CD14-positive monocyte (primary cell): ENCODE measurements around the gene FRMPD2. TPM values are rescaled to one million over a fixed set of nuclear protein-coding genes. Genes with fewer than 3 reads are reported as not detected.

Source experiments
- DNase-seq, 3 donors: peaks; one replicate each; pipeline ENCODE4 v3.0.0-alpha.2; 2011 to 2022
- H2AFZ ChIP-seq: 2 replicates; pipeline ENCODE4 v1.6.0; 2012; ENCODE audit warnings: mild to moderate bottlenecking, low read depth, low read length, inconsistent platforms; ENCODE audit not compliant: insufficient read depth, poor library complexity, severe bottlenecking
- H3K27ac ChIP-seq, 2 donors: 1 replicate in 1 of 2; 2 replicates in 1 of 2; pipeline ENCODE4 v1.5.1; 2012 to 2013; ENCODE audit warnings: low read length in 2 of 2, control low read depth in 1 of 2, inconsistent platforms in 1 of 2, low read depth in 1 of 2, mild to moderate bottlenecking in 1 of 2
- H3K27me3 ChIP-seq, 2 donors: one replicate each; pipeline versions ENCODE4 v1.6.0 to v1.6.1; 2011 to 2013; ENCODE audit warnings: low read length in 2 of 2; ENCODE audit not compliant: control insufficient read depth in 2 of 2, insufficient read depth in 2 of 2
- H3K36me3 ChIP-seq, 2 donors: replicated peaks in 1 of 2; 1 replicate in 1 of 2; 2 replicates in 1 of 2; pipeline versions ENCODE4 v1.5.1 to v1.6.1; 2012 to 2013; ENCODE audit warnings: low read length in 2 of 2, control low read depth in 1 of 2, inconsistent platforms in 1 of 2, mild to moderate bottlenecking in 1 of 2; ENCODE audit not compliant: insufficient read depth in 2 of 2, control insufficient read depth in 1 of 2
- H3K4me1 ChIP-seq, 2 donors: 1 replicate in 1 of 2; 2 replicates in 1 of 2; pipeline versions ENCODE4 v1.5.1 to v1.6.1; 2012 to 2013; ENCODE audit warnings: low read length in 2 of 2, control low read depth in 1 of 2, inconsistent platforms in 1 of 2, mild to moderate bottlenecking in 1 of 2, moderate library complexity in 1 of 2; ENCODE audit not compliant: insufficient read depth in 2 of 2, control insufficient read depth in 1 of 2
- H3K4me2 ChIP-seq: replicated peaks from 2 replicates; pipeline ENCODE3; 2012; ENCODE audit warnings: low read length, moderate library complexity, mild to moderate bottlenecking; ENCODE audit not compliant: poor library complexity, severe bottlenecking; ENCODE audit errors: extremely low read depth
- H3K4me3 ChIP-seq, 3 experiments: fragments of 200-600 bp in 1 of 3; sonication (generic) in 1 of 3; replicated peaks in 1 of 3; 1 replicate in 2 of 3; 2 replicates in 1 of 3; pipeline ENCODE4 v1.5.1; 2011 to 2013; ENCODE audit warnings: low read length in 3 of 3, mild to moderate bottlenecking in 3 of 3, control low read depth in 2 of 3, low read depth in 2 of 3, inconsistent platforms in 1 of 3, moderate library complexity in 1 of 3
- H3K79me2 ChIP-seq: 2 replicates; pipeline ENCODE4 v1.6.0; 2012; ENCODE audit warnings: mild to moderate bottlenecking, control low read depth, inconsistent platforms, low read length, moderate library complexity; ENCODE audit not compliant: insufficient read depth
- H3K9ac ChIP-seq: 2 replicates; pipeline ENCODE4 v1.6.0; 2017; ENCODE audit warnings: low read length, mild to moderate bottlenecking; ENCODE audit not compliant: insufficient read depth, poor library complexity, severe bottlenecking
- H3K9me3 ChIP-seq, 2 donors: replicated peaks in 1 of 2; 1 replicate in 1 of 2; 2 replicates in 1 of 2; pipeline versions ENCODE4 v1.5.1 to v1.6.1; 2012 to 2013; ENCODE audit warnings: low read length in 2 of 2, control low read depth in 1 of 2; ENCODE audit not compliant: control insufficient read depth in 1 of 2, insufficient read depth in 1 of 2
- H4K20me1 ChIP-seq: 2 replicates; pipeline ENCODE4 v1.6.0; 2012; ENCODE audit warnings: mild to moderate bottlenecking, low read length, control low read depth, moderate library complexity; ENCODE audit not compliant: insufficient read depth
- H3K27ac Mint-ChIP-seq, 7 donors: one replicate each; pipeline ENCODE4 v1.8.0; 2020; ENCODE audit warnings: mild to moderate bottlenecking in 7 of 7, mixed read lengths in 7 of 7, moderate library complexity in 6 of 7, inconsistent platforms in 2 of 7
- H3K27me3 Mint-ChIP-seq, 3 donors: one replicate each; pipeline ENCODE4 v1.8.0; 2021 to 2022; ENCODE audit warnings: low read depth in 3 of 3, mild to moderate bottlenecking in 3 of 3, mixed read lengths in 3 of 3, moderate library complexity in 3 of 3, inconsistent platforms in 1 of 3
- H3K36me3 Mint-ChIP-seq, 2 donors: one replicate each; pipeline ENCODE4 v1.8.0; 2020; ENCODE audit warnings: mixed read lengths in 2 of 2, inconsistent platforms in 1 of 2, mild to moderate bottlenecking in 1 of 2
- H3K4me1 Mint-ChIP-seq: one replicate; pipeline ENCODE4 v1.8.0; 2020; ENCODE audit warnings: mild to moderate bottlenecking, mixed read lengths
- H3K4me3 Mint-ChIP-seq, 2 donors: one replicate each; pipeline ENCODE4 v1.8.0; 2020; ENCODE audit warnings: mild to moderate bottlenecking in 2 of 2, mixed read lengths in 2 of 2, moderate library complexity in 1 of 2
- H3K9me3 Mint-ChIP-seq, 7 donors: one replicate each; pipeline ENCODE4 v1.8.0; 2020 to 2022; ENCODE audit warnings: mixed read lengths in 7 of 7, mild to moderate bottlenecking in 6 of 7, moderate library complexity in 6 of 7, inconsistent platforms in 2 of 7
- CTCF ChIP-seq: fragments of 200-600 bp; IDR thresholded peaks from one replicate; pipeline ENCODE4 v1.8.0; 2022; ENCODE audit warnings: antibody characterized with exemption, mild to moderate bottlenecking
- WGBS: methylation state at CpG from one replicate; pipeline ENCODE4 v1.1.5; 2013; ENCODE audit warnings: missing lambda C conversion rate; ENCODE audit not compliant: insufficient coverage; 5-methylcytosine and 5-hydroxymethylcytosine counted together
- intact Hi-C, 2 donors: fragments of 100-400 bp; cut with micrococcal nuclease; formaldehyde crosslinking; loops; one replicate each; pipeline versions ENCODE4 v1.15.0 to v1.15.1; 2023
- polyA plus RNA-seq, 3 donors: library from polyadenylated mRNA; depleted of rRNA in 1 of 3; unstranded in 2 of 3; stranded (reverse) in 1 of 3; fragments of 300-500 nt in 2 of 3; fragments of >200 nt in 1 of 3; fragmentation: Illumina TruSeq in 2 of 3; gene quantifications; 1 replicate in 2 of 3; 2 replicates in 1 of 3; pipeline ENCODE4 v1.2.3, GENCODE V29; 2012 to 2021

FRMPD2 gene
- polyA plus RNA-seq, 3 donors: not detected

GRCh38 chr10:48219194-48219593, 55.3 kb downstream of the FRMPD2 start:
- WGBS: no CpG with 5 or more reads among the region's 1 CpG
- no peak overlapping the region for H3K9ac ChIP-seq
- no peaks in the 10 kb centered on the region for H3K4me1 Mint-ChIP-seq
- H3K36me3 Mint-ChIP-seq: no peaks in the 10 kb centered on the region
- H3K4me2 ChIP-seq: no peak overlapping the region
- no peak overlapping the region for H3K4me3 Mint-ChIP-seq
- H3K4me3 ChIP-seq: no peak overlapping the region
- peaks cover 0 to 7% (median 2%) of the 10 kb centered on the region in 7 donors for H3K9me3 Mint-ChIP-seq
- intact Hi-C loops: no loop called here
- H3K27me3 ChIP-seq: no peaks in the 10 kb centered on the region
- H2AFZ ChIP-seq: no peak overlapping the region
- no peaks in the 10 kb centered on the region for H3K9me3 ChIP-seq
- H3K4me1 ChIP-seq: no peaks in the 10 kb centered on the region
- no peaks in the 10 kb centered on the region for H3K36me3 ChIP-seq
- DNase-seq: no peak
- no peak for TF ChIP-seq CTCF
- no peaks in the 10 kb centered on the region for H3K79me2 ChIP-seq
- H3K27ac ChIP-seq: no peak overlapping the region
- H4K20me1 ChIP-seq: no peaks in the 10 kb centered on the region
- no peak overlapping the region for H3K27ac Mint-ChIP-seq
- peaks cover 1 to 8% (median 3%) of the 10 kb centered on the region in 3 donors for H3K27me3 Mint-ChIP-seq

- Histone ChIP-seq H3K36me3 (no peaks in the 10 kb centered on the region), H3K9me3 (no peaks in the 10 kb centered on the region), H3K4me2 (no peak overlapping the region), H3K27ac (no peak overlapping the region), H3K9ac (no peak overlapping the region), H3K27me3 (no peaks in the 10 kb centered on the region), H3K4me3 (no peak overlapping the region), H3K79me2 (no peaks in the 10 kb centered on the region), H2AFZ (no peak overlapping the region), H3K4me1 (no peaks in the 10 kb centered on the region), H4K20me1 (no peaks in the 10 kb centered on the region)
- Mint-ChIP-seq H3K36me3 (no peaks in the 10 kb centered on the region), H3K27ac (no peak overlapping the region), H3K27me3 (peaks cover 2 to 3% (median 2%) of the 10 kb centered on the region in 3 donors), H3K9me3 (peaks cover 0 to 7% (median 1%) of the 10 kb centered on the region in 7 donors), H3K4me3 (no peak overlapping the region), H3K4me1 (no peaks in the 10 kb centered on the region)
- TF ChIP-seq CTCF: no peak
- no peak for DNase-seq
- intact Hi-C loops: no loop called here
- WGBS: 100% methylated on average over 1 of the region's 1 CpG
Observed at GRCh38 chr10:48216744-48217143, 57.8 kb downstream of the FRMPD2 start.
